ENCODE measurements around the gene GARS1.

DNA sequence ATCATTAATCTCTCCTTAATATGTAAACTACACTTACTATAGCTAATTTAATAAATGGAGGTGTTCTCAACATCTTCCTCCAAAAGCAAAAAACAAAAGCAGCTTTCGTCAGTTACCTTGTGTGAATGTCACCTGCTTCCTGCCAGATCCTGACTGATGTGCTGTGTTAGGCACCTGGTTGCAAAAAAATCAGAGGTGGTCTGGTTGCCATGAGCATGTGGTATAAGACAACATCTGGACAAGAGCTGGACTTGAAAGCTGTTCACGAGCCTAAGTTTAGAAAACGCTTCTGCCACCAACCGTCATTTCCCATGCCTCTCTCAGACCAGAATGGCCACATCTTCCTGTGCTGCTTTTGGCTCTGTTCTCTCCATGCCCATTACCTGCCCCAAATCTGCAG is 48.1 kb upstream of the GARS1 start:
- TF ChIP-seq CTCF (conservative IDR thresholded peaks at IDR 0.05 in 1 of 2, IDR thresholded peaks at IDR 0.05 in 1 of 2; ENCODE audit: low read depth in 1 of 2, low read length in 2 of 2) = no peak
- TF ChIP-seq EZH2 (IDR thresholded peaks at IDR 0.05; ENCODE audit: low read length, missing control alignments) = no peak

All from fibroblast of lung (primary cell).